ENCODE measurements around the gene F13A1. TPM values are rescaled to one million over a fixed set of nuclear protein-coding genes. Genes with fewer than 3 reads are reported as not detected.

F13A1 gene

DNA sequence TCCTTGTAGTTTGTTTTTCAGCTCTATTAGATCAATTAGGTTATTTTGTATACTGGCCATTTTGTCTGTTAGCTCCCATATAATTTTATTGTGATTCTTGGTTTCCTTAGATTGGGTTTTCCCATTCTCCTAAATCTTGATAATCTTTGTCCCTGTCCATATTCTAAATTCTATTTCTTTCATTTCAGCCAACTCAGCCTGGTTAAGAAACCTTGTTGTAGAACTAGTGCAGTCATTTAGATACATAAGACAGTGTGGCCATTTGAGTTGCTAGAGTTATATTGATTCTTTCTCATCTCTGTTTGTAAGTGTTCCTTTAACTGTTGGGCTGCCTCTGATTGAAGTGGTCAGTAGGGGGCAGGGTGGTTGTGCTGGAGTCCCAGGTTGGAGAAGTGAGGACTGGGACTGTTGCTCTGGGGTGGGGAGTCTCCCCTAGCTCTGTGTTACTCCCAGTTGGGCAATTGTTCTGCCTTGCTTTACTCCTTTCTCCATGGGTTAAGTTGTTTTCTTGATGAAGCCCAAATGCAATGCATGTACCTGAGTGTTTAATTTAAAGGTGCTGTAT is 214.9 kb downstream of the F13A1 start:
- peak in 1 of 2 experiments; percentile 57 for DNase-seq (ENCODE audit: low read depth in 1 of 2, low spot score in 1 of 2)
- TF ChIP-seq, protein P1, sequence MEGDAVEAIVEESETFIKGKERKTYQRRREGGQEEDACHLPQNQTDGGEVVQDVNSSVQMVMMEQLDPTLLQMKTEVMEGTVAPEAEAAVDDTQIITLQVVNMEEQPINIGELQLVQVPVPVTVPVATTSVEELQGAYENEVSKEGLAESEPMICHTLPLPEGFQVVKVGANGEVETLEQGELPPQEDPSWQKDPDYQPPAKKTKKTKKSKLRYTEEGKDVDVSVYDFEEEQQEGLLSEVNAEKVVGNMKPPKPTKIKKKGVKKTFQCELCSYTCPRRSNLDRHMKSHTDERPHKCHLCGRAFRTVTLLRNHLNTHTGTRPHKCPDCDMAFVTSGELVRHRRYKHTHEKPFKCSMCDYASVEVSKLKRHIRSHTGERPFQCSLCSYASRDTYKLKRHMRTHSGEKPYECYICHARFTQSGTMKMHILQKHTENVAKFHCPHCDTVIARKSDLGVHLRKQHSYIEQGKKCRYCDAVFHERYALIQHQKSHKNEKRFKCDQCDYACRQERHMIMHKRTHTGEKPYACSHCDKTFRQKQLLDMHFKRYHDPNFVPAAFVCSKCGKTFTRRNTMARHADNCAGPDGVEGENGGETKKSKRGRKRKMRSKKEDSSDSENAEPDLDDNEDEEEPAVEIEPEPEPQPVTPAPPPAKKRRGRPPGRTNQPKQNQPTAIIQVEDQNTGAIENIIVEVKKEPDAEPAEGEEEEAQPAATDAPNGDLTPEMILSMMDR (IDR thresholded peaks at IDR 0.05; ENCODE audit: insufficient read depth, low read length) = peak; percentile 10
- TF ChIP-seq GABPA (IDR thresholded peaks at IDR 0.05; ENCODE audit: low read depth) = no peak
- Histone ChIP-seq H3K27ac (replicated peaks) (no peak overlapping the region), H3K4me3 (replicated peaks; ENCODE audit: insufficient read depth, low read length) (no peak overlapping the region), H3K27me3 (ENCODE audit: insufficient read depth, poor library complexity, severe bottlenecking) (no peaks in the 10 kb centered on the region)

Small RNA genes lying within 50 kb of the gene (microRNA-seq; reads per million reads assigned to microRNA genes)
- gene MIR5683 (not detected), gene MIR7853 (not detected)
